Suprapubic skin (tissue), 4 donors: ENCODE data around the gene ATP1A2. TPM values are rescaled to one million over a fixed set of nuclear protein-coding genes. Genes with fewer than 3 reads are reported as not detected.
A peak's percentile ranks its signal among the peaks of the same experiment; 100 is the strongest.

Source experiments
- DNase-seq, 2 donors: peaks; one replicate each; pipeline ENCODE4 v3.0.0-alpha.2; 2019; ENCODE audit warnings: low spot score in 2 of 2
- H3K27ac ChIP-seq: fragments of 200-600 bp; sonication (generic); one replicate; pipeline ENCODE4 v1.5.1; 2019
- H3K27me3 ChIP-seq: fragments of 200-600 bp; sonication (generic); one replicate; pipeline ENCODE4 v1.5.1; 2019
- H3K36me3 ChIP-seq: fragments of 200-600 bp; sonication (generic); one replicate; pipeline ENCODE4 v1.5.1; 2019
- H3K4me1 ChIP-seq: fragments of 200-600 bp; sonication (generic); one replicate; pipeline ENCODE4 v1.5.1; 2019
- H3K4me3 ChIP-seq: fragments of 200-600 bp; sonication (generic); one replicate; pipeline ENCODE4 v1.5.1; 2019; ENCODE audit warnings: mild to moderate bottlenecking
- H3K9me3 ChIP-seq: fragments of 200-600 bp; sonication (generic); one replicate; pipeline ENCODE4 v1.5.1; 2019
- EP300 ChIP-seq: sonication (generic); formaldehyde crosslinking; IDR thresholded peaks from one replicate; pipeline ENCODE4 v1.6.1; 2017; ENCODE audit warnings: antibody characterized with exemption
- POLR2A ChIP-seq, 2 donors: fragments of 450-650 bp; IDR thresholded peaks; one replicate each; pipeline ENCODE4 v1.6.1; 2017; ENCODE audit warnings: antibody characterized with exemption in 2 of 2, mild to moderate bottlenecking in 2 of 2, moderate library complexity in 2 of 2
- POLR2AphosphoS5 ChIP-seq, 3 donors: sonication (generic); formaldehyde crosslinking; IDR thresholded peaks; one replicate each; pipeline ENCODE4 v1.6.1; 2017; ENCODE audit warnings: antibody characterized with exemption in 3 of 3
- WGBS: methylation state at CpG from one replicate; pipeline ENCODE4 v1.1.5; 2018; 5-methylcytosine and 5-hydroxymethylcytosine counted together
- total RNA-seq, 4 donors: library from RNA; depleted of rRNA; stranded (reverse); fragments of >200 nt; gene quantifications; one replicate each; pipeline ENCODE4 v1.1.0, GENCODE V29; 2016
- TF ChIP-seq, protein P1 (sequence below), 2 donors: fragments of 200-600 bp in 1 of 2; fragments of 450-650 bp in 1 of 2; sonication (generic) in 1 of 2; IDR thresholded peaks; one replicate each; pipeline ENCODE4 v1.5.1; 2016 to 2019; ENCODE audit warnings: antibody characterized with exemption in 2 of 2, mild to moderate bottlenecking in 1 of 2, moderate library complexity in 1 of 2

ATP1A2 gene
- total RNA-seq, 4 donors from 2014 or later, result 4.2 to 6.9 (median 4.8) TPM

- no peak overlapping the region for H3K4me3 ChIP-seq
- WGBS, result 86% methylated on average over 2 of the region's 11 CpGs
- DNase-seq, result no peak
- no peak for TF ChIP-seq POLR2A (IDR thresholded peaks at IDR 0.05)
- TF ChIP-seq EP300, result no peak
- TF ChIP-seq, protein P1, sequence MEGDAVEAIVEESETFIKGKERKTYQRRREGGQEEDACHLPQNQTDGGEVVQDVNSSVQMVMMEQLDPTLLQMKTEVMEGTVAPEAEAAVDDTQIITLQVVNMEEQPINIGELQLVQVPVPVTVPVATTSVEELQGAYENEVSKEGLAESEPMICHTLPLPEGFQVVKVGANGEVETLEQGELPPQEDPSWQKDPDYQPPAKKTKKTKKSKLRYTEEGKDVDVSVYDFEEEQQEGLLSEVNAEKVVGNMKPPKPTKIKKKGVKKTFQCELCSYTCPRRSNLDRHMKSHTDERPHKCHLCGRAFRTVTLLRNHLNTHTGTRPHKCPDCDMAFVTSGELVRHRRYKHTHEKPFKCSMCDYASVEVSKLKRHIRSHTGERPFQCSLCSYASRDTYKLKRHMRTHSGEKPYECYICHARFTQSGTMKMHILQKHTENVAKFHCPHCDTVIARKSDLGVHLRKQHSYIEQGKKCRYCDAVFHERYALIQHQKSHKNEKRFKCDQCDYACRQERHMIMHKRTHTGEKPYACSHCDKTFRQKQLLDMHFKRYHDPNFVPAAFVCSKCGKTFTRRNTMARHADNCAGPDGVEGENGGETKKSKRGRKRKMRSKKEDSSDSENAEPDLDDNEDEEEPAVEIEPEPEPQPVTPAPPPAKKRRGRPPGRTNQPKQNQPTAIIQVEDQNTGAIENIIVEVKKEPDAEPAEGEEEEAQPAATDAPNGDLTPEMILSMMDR (IDR thresholded peaks at IDR 0.05), result no peak
- TF ChIP-seq POLR2AphosphoS5 (IDR thresholded peaks at IDR 0.05), result no peak
- no peaks in the 10 kb centered on the region for H3K27me3 ChIP-seq
- no peaks in the 10 kb centered on the region for H3K9me3 ChIP-seq
- H3K36me3 ChIP-seq, result no peaks in the 10 kb centered on the region
- H3K4me1 ChIP-seq, result peaks cover 10% of the 10 kb centered on the region
- H3K27ac ChIP-seq, result no peak overlapping the region
Measured at GRCh38 chr1:160129966-160130365, 14.4 kb downstream of the ATP1A2 start.

DNA sequence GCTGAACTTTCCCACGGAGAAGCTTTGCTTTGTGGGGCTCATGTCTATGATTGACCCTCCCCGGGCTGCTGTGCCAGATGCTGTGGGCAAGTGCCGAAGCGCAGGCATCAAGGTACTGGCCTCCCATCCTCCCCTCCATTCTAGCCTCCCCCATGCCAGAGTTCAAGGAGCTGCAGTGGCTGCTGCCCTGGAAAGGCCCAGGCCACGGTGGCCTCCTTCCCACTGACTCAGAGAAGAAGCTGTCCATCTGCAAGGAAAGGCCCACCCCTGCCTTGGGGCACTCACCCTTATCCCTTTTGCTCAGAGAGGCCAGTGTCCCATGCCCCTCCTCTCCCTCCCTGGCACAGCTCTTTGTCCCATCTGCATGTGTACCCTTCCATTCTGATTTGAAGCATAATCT, 14.9 kb downstream of the ATP1A2 start:
- no peaks in the 10 kb centered on the region for H3K9me3 ChIP-seq
- no peak overlapping the region for H3K4me3 ChIP-seq
- H3K4me1 ChIP-seq, result peaks cover 5% of the 10 kb centered on the region
- no peaks in the 10 kb centered on the region for H3K27me3 ChIP-seq
- no peaks in the 10 kb centered on the region for H3K36me3 ChIP-seq
- no peak for DNase-seq
- TF ChIP-seq EP300, result no peak
- TF ChIP-seq POLR2A (IDR thresholded peaks at IDR 0.05), result no peak
- no peak for TF ChIP-seq POLR2AphosphoS5 (IDR thresholded peaks at IDR 0.05)
- TF ChIP-seq, protein P1 (IDR thresholded peaks at IDR 0.05), result no peak
- WGBS, result 87% methylated on average over 5 of the region's 5 CpGs
- H3K27ac ChIP-seq, result no peak overlapping the region

DNA sequence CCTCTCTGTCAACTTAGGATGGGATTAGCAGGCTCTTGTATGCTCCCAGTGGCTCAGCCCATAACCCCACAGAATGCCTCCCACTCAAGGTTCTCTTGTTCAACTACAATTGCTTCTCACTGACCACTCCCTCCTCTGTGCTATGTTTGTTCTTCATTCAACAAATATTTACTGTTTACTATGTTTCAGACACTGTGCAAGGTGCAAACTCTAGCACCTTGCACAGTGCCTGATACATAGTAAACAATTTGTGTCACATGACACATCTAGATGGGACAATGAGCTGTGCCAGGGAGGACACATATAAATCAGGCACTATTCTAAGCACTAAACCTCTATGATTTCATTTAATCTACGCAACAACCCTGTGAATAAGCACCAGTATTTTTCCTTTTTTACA, 15.4 kb downstream of the ATP1A2 start:
- Histone ChIP-seq H3K9me3 (no peaks in the 10 kb centered on the region), H3K36me3 (no peaks in the 10 kb centered on the region), H3K27me3 (no peaks in the 10 kb centered on the region), H3K27ac (peak overlapping the region; percentile 36), H3K4me1 (peaks cover 4% of the 10 kb centered on the region), H3K4me3 (no peak overlapping the region)
- TF ChIP-seq POLR2A (IDR thresholded peaks at IDR 0.05) (no peak), POLR2AphosphoS5 (IDR thresholded peaks at IDR 0.05) (no peak), EP300 (no peak)
- TF ChIP-seq, protein P1 (IDR thresholded peaks at IDR 0.05), result no peak
- 96% methylated on average over 1 of the region's 1 CpG for WGBS
- no peak for DNase-seq

DNA sequence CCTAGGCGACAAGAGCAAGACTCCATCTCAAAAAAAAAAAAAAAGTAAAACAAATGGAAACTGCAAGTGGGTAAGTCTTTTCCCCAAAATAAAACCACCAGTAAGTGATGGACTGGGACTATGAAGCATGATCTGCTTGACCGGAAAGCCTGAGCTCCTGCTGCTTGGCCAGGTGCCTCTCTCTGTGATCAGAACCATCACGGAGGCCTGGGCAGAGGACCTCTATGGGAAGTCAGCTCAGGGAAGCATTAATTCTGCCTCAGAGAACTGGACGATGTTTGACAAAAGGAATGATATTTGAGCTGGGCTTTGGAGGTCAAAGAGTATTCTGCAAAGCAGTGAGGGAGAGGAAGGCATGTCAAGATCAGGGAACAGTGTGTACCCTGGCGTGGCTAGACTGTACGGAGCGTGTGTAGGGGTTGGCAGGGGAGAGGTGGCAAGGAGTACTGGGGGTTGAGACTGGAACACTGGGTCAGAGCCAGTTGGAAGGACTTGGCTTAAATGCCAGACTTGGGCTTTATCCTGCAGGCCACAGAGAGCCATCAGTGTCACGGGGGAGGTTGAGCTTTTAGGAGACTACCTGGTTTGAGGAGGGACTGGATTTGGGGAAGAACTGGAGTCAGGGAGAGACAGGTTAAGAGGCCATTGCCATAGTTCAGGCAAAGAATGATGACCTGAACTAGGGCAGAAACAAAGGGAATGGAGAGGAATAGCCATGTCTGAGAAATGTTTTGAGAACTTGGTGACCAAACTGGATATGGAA, 16.4 kb downstream of the ATP1A2 start:
- DNase-seq, result no peak
- H3K27ac ChIP-seq, result peak overlapping the region; percentile 36
- 83% methylated on average over 8 of the region's 8 CpGs for WGBS
- no peak for TF ChIP-seq POLR2AphosphoS5 (IDR thresholded peaks at IDR 0.05)
- no peak for TF ChIP-seq POLR2A (IDR thresholded peaks at IDR 0.05)
- TF ChIP-seq, protein P1 (IDR thresholded peaks at IDR 0.05), result no peak
- peak; percentile 94 for TF ChIP-seq EP300
- H3K4me3 ChIP-seq, result no peak overlapping the region
- no peaks in the 10 kb centered on the region for H3K36me3 ChIP-seq
- no peaks in the 10 kb centered on the region for H3K27me3 ChIP-seq
- H3K9me3 ChIP-seq, result no peaks in the 10 kb centered on the region
- peaks cover 4% of the 10 kb centered on the region for H3K4me1 ChIP-seq

DNA sequence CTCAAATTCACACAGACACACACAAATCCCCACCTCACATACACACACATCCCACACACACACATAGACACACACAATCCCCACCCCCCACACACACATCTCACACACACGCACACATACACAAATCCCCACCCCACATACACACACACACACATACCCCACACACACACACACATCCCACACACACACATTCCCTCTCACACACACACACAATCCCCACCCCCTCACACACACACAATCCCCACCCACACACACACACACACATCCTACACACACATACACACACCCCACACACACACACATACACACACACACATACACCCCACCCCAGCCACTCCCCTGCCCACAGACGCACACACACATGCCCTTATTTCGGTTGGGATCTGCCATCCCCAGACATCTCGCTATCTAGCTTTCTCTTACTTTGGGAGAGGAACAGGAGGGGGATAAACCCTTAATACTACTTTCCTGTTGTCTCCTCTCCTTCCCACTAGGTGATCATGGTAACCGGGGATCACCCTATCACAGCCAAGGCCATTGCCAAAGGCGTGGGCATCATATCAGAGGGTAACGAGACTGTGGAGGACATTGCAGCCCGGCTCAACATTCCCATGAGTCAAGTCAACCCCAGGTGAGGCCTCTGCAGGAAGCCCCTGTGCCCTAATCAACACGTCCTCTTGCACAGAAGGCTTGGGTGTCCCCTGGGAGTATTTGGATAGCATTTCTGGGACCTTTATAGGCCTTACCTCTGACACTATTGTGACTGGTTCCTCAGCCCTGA, 18.6 kb downstream of the ATP1A2 start:
- Histone ChIP-seq H3K9me3 (no peaks in the 10 kb centered on the region), H3K4me1 (peaks cover 4% of the 10 kb centered on the region), H3K4me3 (no peak overlapping the region), H3K36me3 (no peaks in the 10 kb centered on the region), H3K27me3 (no peaks in the 10 kb centered on the region), H3K27ac (no peak overlapping the region)
- TF ChIP-seq, protein P1 (IDR thresholded peaks at IDR 0.05), result no peak
- TF ChIP-seq POLR2A (IDR thresholded peaks at IDR 0.05) (no peak), EP300 (no peak)
- WGBS, result 91% methylated on average over 9 of the region's 9 CpGs
- DNase-seq, result peak in 1 of 2 donors; percentile 16
